WTC11 (cell line): ENCODE measurements around the gene ERBB2.

Experiments
- ZNF232 ChIP-seq: sonication (generic); formaldehyde crosslinking; IDR thresholded peaks from 2 replicates; pipeline ENCODE4 v1.8.0; 2022; ENCODE audit warnings: mild to moderate bottlenecking, missing genetic modification reagents
- TF ChIP-seq, protein P1 (sequence below): fragments of 200-600 bp; IDR thresholded peaks from 2 replicates; pipeline ENCODE4 v1.8.0; 2022; ENCODE audit warnings: antibody characterized with exemption
- TF ChIP-seq, protein P2 (sequence below): sonication (generic); formaldehyde crosslinking; IDR thresholded peaks from 2 replicates; pipeline ENCODE4 v1.8.1; 2023; ENCODE audit warnings: mild to moderate bottlenecking, missing genetic modification reagents, moderate library complexity

DNA sequence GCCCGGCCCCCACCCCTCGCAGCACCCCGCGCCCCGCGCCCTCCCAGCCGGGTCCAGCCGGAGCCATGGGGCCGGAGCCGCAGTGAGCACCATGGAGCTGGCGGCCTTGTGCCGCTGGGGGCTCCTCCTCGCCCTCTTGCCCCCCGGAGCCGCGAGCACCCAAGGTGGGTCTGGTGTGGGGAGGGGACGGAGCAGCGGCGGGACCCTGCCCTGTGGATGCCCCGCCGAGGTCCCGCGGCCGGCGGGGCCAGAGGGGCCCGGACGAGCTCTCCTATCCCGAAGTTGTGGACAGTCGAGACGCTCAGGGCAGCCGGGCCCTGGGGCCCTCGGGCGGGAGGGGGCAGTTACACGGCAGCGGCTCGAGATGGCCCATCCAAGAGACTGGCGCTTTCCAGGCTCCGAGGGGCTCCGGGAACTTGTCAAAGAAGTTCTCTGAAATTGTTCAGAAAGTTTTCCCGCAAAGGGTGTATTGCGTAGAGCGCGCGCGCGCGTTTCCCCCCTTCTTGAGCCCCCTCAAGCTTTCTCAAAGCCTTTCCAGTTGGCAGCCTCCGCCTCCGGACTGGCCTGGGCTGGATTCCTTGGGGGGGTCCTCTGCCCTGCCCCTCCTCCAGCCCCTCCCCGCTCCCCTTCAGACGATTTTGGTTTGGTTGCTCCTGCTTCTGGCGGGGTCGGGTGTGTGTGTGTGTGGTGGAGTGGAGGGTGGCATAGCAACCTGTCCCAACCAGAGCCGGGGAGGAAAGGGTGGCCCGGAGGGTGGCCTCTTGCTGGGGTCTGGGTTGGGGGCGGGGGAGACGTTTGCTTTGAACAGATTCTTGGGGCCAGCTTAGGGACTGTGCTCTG is 504 bp downstream of the ERBB2 start:
- TF ChIP-seq, protein P1, sequence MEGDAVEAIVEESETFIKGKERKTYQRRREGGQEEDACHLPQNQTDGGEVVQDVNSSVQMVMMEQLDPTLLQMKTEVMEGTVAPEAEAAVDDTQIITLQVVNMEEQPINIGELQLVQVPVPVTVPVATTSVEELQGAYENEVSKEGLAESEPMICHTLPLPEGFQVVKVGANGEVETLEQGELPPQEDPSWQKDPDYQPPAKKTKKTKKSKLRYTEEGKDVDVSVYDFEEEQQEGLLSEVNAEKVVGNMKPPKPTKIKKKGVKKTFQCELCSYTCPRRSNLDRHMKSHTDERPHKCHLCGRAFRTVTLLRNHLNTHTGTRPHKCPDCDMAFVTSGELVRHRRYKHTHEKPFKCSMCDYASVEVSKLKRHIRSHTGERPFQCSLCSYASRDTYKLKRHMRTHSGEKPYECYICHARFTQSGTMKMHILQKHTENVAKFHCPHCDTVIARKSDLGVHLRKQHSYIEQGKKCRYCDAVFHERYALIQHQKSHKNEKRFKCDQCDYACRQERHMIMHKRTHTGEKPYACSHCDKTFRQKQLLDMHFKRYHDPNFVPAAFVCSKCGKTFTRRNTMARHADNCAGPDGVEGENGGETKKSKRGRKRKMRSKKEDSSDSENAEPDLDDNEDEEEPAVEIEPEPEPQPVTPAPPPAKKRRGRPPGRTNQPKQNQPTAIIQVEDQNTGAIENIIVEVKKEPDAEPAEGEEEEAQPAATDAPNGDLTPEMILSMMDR = no peak
- TF ChIP-seq, protein P2, sequence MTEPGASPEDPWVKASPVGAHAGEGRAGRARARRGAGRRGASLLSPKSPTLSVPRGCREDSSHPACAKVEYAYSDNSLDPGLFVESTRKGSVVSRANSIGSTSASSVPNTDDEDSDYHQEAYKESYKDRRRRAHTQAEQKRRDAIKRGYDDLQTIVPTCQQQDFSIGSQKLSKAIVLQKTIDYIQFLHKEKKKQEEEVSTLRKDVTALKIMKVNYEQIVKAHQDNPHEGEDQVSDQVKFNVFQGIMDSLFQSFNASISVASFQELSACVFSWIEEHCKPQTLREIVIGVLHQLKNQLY (CRISPR knock-in tag) = no peak
- TF ChIP-seq ZNF232 (CRISPR knock-in tag) = no peak
